Activated CD4-positive, alpha-beta memory T cell treated with anti-CD3 and anti-CD28 coated beads, Interleukin-2, amount 10 ng/mL, durations not matched to agents 7 days and 5 days (primary cell): ENCODE measurements around the gene EIF4B. TPM values are rescaled to one million over a fixed set of nuclear protein-coding genes. Genes with fewer than 3 reads are reported as not detected.

Experiments used
- CTCF ChIA-PET: fragments of 350-600 bp; sonication (Branson Sonifier 250); formaldehyde crosslinking; loops from one replicate; lab custom pipeline; 2021; ENCODE audit warnings: antibody characterized with exemption, inconsistent platforms; lab: Charles Lee
- POLR2A ChIA-PET: fragments of 350-600 bp; sonication (Branson Sonifier 250); formaldehyde crosslinking; loops from one replicate; lab custom pipeline; 2021; ENCODE audit warnings: antibody characterized with exemption; lab: Charles Lee
- DNase-seq: peaks from one replicate; pipeline ENCODE4 v3.0.0-alpha.2; 2020
- H3K27ac Mint-ChIP-seq: one replicate; pipeline ENCODE4 v1.8.0; 2021; ENCODE audit warnings: mild to moderate bottlenecking, mixed read lengths
- H3K27me3 Mint-ChIP-seq: one replicate; pipeline ENCODE4 v1.8.0; 2021; ENCODE audit warnings: mixed read lengths
- H3K36me3 Mint-ChIP-seq: one replicate; pipeline ENCODE4 v1.8.0; 2021; ENCODE audit warnings: low read depth, mixed read lengths
- H3K4me1 Mint-ChIP-seq: one replicate; pipeline ENCODE4 v1.8.0; 2021; ENCODE audit warnings: mixed read lengths
- H3K4me3 Mint-ChIP-seq: one replicate; pipeline ENCODE4 v1.8.0; 2021; ENCODE audit warnings: mild to moderate bottlenecking, mixed read lengths
- H3K9me3 Mint-ChIP-seq: one replicate; pipeline ENCODE4 v1.8.0; 2021; ENCODE audit warnings: mixed read lengths
- total RNA-seq, 2 experiments: library from RNA; stranded (reverse); gene quantifications; one replicate each; pipeline ENCODE4 v1.2.3, GENCODE V29; 2021

EIF4B gene
- total RNA-seq, 2 experiments from 2014 or later, result 303 to 311 TPM

DNA sequence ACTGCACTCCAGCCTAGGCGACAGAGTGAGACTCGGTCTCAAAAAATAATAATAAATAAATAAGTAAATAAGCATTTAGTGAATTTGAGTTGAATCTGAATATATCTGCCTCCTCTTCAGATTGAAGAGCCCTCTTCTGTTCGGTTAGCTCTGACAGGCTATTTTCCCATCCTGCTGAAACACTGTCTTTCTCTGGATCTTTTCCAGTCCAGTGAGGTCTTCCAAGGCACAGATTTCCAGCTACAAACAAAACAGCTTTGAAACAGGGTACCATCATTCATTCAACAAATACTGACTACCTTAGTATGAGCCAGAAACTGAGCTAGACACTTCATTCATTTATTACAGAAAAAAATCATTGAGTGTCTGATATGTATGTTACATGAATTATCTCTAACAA, 80.1 kb downstream of the EIF4B start:
- H3K27me3 Mint-ChIP-seq, result peaks cover 20% of the 10 kb centered on the region
- no peak overlapping the region for H3K4me3 Mint-ChIP-seq
- no peaks in the 10 kb centered on the region for H3K36me3 Mint-ChIP-seq
- ChIA-PET CTCF (interaction anchor here (1.4 to 2.9 kb wide), 3 partner anchors 13 to 20 kb away, joined by 7 to 10 read pairs (median 9); partner anchors contain the start of gene SOAT2), POLR2A (interaction anchor here (0.8 to 1.3 kb wide), 2 partner anchors 16 to 29 kb away, joined by 3 to 4 read pairs; no protein-coding TSS in a partner anchor)
- H3K27ac Mint-ChIP-seq, result no peak overlapping the region
- H3K9me3 Mint-ChIP-seq, result no peaks in the 10 kb centered on the region
- peaks cover 4% of the 10 kb centered on the region for H3K4me1 Mint-ChIP-seq
- DNase-seq, result no peak

DNA sequence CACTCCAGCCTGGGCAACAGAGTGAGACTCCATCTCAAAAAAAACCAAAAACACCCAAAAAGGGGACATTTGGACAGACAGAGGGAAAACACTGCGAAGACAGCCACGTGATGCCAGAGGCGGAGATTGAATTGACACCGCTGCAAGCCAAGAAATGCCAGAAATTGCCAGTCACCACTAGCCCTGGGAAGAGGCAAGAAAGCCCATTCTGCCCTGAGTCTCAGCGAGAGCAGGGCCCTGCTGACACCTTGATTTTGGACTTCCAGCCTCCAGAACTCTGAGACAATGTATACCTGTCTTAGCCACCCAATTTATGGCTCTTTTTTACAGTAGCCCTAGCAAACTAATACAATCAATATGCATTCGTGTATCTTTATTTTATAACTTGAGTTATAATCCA, 83.8 kb downstream of the EIF4B start:
- no peak for DNase-seq
- POLR2A ChIA-PET, result interaction anchor here (3.3 kb wide), 1 partner anchor 11 kb away, joined by 17 read pairs; the partner anchor contains the start of gene SPRYD3
- peaks cover 4% of the 10 kb centered on the region for H3K4me1 Mint-ChIP-seq
- CTCF ChIA-PET, result interaction anchor here (1.0 kb wide), 1 partner anchor 11 kb away, joined by 5 read pairs; the partner anchor contains the start of gene SPRYD3
- no peak overlapping the region for H3K27ac Mint-ChIP-seq
- H3K4me3 Mint-ChIP-seq, result no peak overlapping the region
- no peaks in the 10 kb centered on the region for H3K9me3 Mint-ChIP-seq
- H3K36me3 Mint-ChIP-seq, result no peaks in the 10 kb centered on the region
- peaks cover 23% of the 10 kb centered on the region for H3K27me3 Mint-ChIP-seq

DNA sequence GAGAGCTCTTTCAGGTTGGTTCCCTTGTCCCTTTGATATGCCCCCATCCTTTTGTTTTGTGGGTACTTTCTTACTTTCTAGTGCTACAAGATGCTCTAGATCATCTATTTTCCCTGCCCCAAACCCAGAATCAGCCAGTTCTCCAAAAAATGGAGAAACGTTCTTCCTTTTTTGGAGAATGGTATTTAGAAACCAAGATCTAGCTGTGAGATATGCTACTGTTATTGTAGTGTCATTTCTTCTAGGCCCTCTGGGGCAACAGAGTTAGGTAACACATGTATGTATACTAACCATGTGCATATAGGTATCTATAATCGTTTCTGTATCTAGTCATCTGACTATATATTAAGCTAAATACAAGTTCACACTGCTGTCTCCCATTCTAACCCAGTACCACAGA, 84.3 kb downstream of the EIF4B start:
- peaks cover 25% of the 10 kb centered on the region for H3K27me3 Mint-ChIP-seq
- ChIA-PET POLR2A (interaction anchor here (0.8 to 3.3 kb wide), 2 partner anchors 9 to 12 kb away, joined by 3 to 17 read pairs; partner anchors contain the start of gene SPRYD3), CTCF (interaction anchor here (1.0 kb wide), 1 partner anchor 11 kb away, joined by 5 read pairs; the partner anchor contains the start of gene SPRYD3)
- no peak overlapping the region for H3K27ac Mint-ChIP-seq
- no peaks in the 10 kb centered on the region for H3K9me3 Mint-ChIP-seq
- no peak for DNase-seq
- no peak overlapping the region for H3K4me3 Mint-ChIP-seq
- H3K36me3 Mint-ChIP-seq, result no peaks in the 10 kb centered on the region
- peaks cover 4% of the 10 kb centered on the region for H3K4me1 Mint-ChIP-seq

DNA sequence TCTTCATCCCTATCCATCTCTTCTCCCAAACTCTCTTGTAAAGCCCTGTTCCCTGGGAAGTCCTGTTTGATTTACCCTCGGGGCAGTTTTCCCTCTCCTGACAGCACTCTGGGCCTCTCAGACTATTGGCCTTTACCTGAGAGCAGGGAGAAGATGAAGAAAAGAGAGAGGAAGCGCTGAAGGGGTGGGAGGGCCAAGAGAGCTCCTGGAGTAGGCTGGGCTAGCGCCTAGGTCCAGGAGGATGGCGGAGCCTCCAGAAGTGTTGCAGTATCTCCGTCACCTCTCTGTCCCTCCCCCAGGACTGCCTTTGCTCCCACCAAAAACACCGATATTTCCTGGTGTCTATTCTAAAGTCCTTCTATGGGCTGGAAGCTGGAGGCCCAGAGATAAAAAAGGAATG, 85.5 kb downstream of the EIF4B start:
- DNase-seq, result no peak
- Mint-ChIP-seq H3K27me3 (peaks cover 26% of the 10 kb centered on the region), H3K4me3 (no peak overlapping the region), H3K4me1 (peaks cover 4% of the 10 kb centered on the region), H3K36me3 (no peaks in the 10 kb centered on the region), H3K9me3 (no peaks in the 10 kb centered on the region), H3K27ac (no peak overlapping the region)
- ChIA-PET CTCF (interaction anchor here (2.1 kb wide), 1 partner anchor 11 kb away, joined by 8 read pairs; the partner anchor contains the start of gene SOAT2), POLR2A (interaction anchor here (1.1 to 3.3 kb wide), 2 partner anchors 13 to 18 kb away, joined by 3 to 17 read pairs; partner anchors contain the start of gene SPRYD3)

Other genes starting within 250 kb of the EIF4B start
- gene KRT76, start 229.1 kb upstream of the EIF4B start, total RNA-seq, result not detected
- gene KRT3, start 210.3 kb upstream of the EIF4B start, total RNA-seq, result not detected
- gene KRT4, start 192.3 kb upstream of the EIF4B start, total RNA-seq, result not detected
- gene KRT79, start 172.1 kb upstream of the EIF4B start, total RNA-seq, result not detected
- gene KRT78, start 157.5 kb upstream of the EIF4B start, total RNA-seq, result not detected
- gene KRT8, start 101.4 kb upstream of the EIF4B start, total RNA-seq, result under 1 TPM; 0.33 to 0.65 TPM
- 1 to 10 TPM; 2.2 to 2.8 TPM for gene KRT18, start 57.3 kb upstream of the EIF4B start, total RNA-seq
- under 1 TPM; 0.78 to 0.83 TPM for gene TNS2, start 43.6 kb downstream of the EIF4B start, total RNA-seq
- 10 to 100 TPM; 31.2 to 31.3 TPM for gene SPRYD3, start 72.9 kb downstream of the EIF4B start, total RNA-seq
- 1 to 10 TPM in 1 of 2 experiments, under 1 TPM in 1; 0.38 to 1.2 TPM for gene IGFBP6, start 91.2 kb downstream of the EIF4B start, total RNA-seq
- gene SOAT2, start 97.0 kb downstream of the EIF4B start, total RNA-seq, result 1 to 10 TPM; 1.4 to 1.5 TPM
- 10 to 100 TPM; 33.7 to 45.5 TPM for gene ZNF740, start 174.3 kb downstream of the EIF4B start, total RNA-seq
- gene CSAD, start 174.5 kb downstream of the EIF4B start, total RNA-seq, result 10 to 100 TPM; 28.6 to 31.0 TPM
- 100 to 1,000 TPM; 780 to 786 TPM for gene ITGB7, start 200.8 kb downstream of the EIF4B start, total RNA-seq
- 10 to 100 TPM; 46.1 to 47.4 TPM for gene RARG, start 225.8 kb downstream of the EIF4B start, total RNA-seq